IPS-18a (cell line): ENCODE data around the gene C4orf50.

Source experiments
- H3K27ac ChIP-seq: one replicate; pipeline ENCODE4 v1.5.1; 2013; ENCODE audit warnings: low read length
- H3K27me3 ChIP-seq: one replicate; pipeline ENCODE4 v1.6.1; 2013; ENCODE audit warnings: mild to moderate bottlenecking, low read length; ENCODE audit not compliant: control insufficient read depth, insufficient read depth
- H3K36me3 ChIP-seq: one replicate; pipeline ENCODE4 v1.6.1; 2013; ENCODE audit warnings: low read depth, low read length; ENCODE audit not compliant: control insufficient read depth
- H3K4me1 ChIP-seq: one replicate; pipeline ENCODE4 v1.6.1; 2013; ENCODE audit warnings: low read depth, low read length; ENCODE audit not compliant: control insufficient read depth
- H3K4me3 ChIP-seq: one replicate; pipeline ENCODE4 v1.5.1; 2013; ENCODE audit warnings: low read length
- H3K9ac ChIP-seq: one replicate; pipeline ENCODE4 v1.6.1; 2013; ENCODE audit warnings: mild to moderate bottlenecking, low read length, moderate library complexity
- H3K9me3 ChIP-seq: one replicate; pipeline ENCODE4 v1.6.1; 2013; ENCODE audit warnings: low read depth, low read length; ENCODE audit not compliant: control insufficient read depth

C4orf50 gene

GRCh38 chr4:5930456-5930855 lies 87.8 kb downstream of the C4orf50 start:
- no peaks in the 10 kb centered on the region for H3K9me3 ChIP-seq
- H3K4me3 ChIP-seq = no peak overlapping the region
- no peaks in the 10 kb centered on the region for H3K36me3 ChIP-seq
- H3K4me1 ChIP-seq = peaks cover 9% of the 10 kb centered on the region
- no peak overlapping the region for H3K27ac ChIP-seq
- no peak overlapping the region for H3K9ac ChIP-seq
- H3K27me3 ChIP-seq = no peaks in the 10 kb centered on the region

DNA sequence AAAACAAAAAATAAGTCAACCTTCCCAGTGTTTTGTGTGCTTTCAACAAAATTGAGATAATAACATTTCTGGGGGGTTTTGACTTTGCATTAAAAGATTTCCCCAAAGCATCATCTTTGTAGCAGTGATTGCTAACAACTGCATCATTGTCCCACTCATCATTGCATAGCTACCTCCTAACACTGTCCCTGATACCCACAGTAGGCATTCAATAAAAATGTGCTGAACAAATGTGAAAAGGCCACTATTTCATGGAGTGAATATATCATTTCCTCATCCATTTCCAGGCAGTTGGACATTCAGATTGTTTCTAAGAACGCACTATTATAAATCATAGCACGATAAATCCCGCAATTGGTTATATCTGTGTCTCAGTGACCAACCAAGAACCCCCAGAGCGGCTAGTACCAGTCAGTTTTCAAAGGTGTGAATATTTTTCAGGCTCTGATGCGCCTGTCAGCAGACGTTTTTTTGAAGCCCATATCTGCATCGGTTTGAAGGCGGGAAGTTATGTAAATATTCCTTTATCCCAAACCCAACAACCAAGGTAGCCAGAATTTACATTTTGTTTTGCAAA lies 89.3 kb downstream of the C4orf50 start:
- Histone ChIP-seq H3K4me3 (no peak overlapping the region), H3K4me1 (peaks cover 9% of the 10 kb centered on the region), H3K9ac (no peak overlapping the region), H3K9me3 (no peaks in the 10 kb centered on the region), H3K27me3 (no peaks in the 10 kb centered on the region), H3K27ac (no peak overlapping the region), H3K36me3 (no peaks in the 10 kb centered on the region)

DNA sequence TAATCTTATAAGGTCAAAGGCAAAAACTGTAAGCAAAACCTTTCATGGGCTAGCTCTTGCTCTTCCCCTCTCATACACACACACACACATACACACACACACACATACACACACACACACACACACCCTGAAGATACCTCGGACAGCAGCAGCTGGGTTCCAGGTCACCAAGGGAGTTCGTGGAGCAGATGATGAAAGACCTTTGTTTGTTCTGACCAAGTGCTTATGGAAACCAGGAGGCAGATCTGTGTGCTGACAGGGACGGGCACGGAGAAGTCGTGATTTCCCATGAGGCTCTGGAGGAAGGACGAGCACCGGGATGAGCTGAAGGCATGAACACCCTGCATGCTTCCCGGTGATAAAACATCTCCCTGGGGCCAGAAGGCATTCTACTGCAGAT lies 90.0 kb downstream of the C4orf50 start:
- H3K27me3 ChIP-seq = no peaks in the 10 kb centered on the region

DNA sequence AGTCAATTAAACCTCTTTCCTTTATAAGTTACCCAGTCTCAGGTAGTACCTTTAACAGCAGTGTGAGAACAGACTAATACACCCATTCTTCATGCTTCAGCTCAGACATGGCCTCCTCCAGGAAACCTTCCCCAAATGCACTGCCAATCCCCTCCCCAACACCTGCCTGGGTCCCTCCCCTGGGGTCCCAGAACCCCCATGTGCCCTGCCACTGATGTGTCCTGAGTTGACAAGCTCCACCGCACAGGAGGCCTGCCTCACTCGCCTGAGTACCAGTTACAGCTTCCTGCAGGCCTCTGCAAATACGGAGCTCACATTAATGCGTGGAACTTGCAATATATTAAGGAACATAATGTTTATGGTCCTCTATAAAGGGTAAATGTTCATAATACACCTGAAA lies 90.5 kb downstream of the C4orf50 start:
- Histone ChIP-seq H3K4me1 (peaks cover 9% of the 10 kb centered on the region), H3K27me3 (no peaks in the 10 kb centered on the region), H3K9me3 (no peaks in the 10 kb centered on the region), H3K36me3 (no peaks in the 10 kb centered on the region), H3K27ac (no peak overlapping the region), H3K4me3 (no peak overlapping the region), H3K9ac (no peak overlapping the region)

More for the DNA sequence above, 90.0 kb downstream of the C4orf50 start:
- Histone ChIP-seq H3K4me1 (peaks cover 9% of the 10 kb centered on the region), H3K4me3 (no peak overlapping the region), H3K9me3 (no peaks in the 10 kb centered on the region), H3K9ac (no peak overlapping the region), H3K27ac (no peak overlapping the region), H3K36me3 (no peaks in the 10 kb centered on the region)

GRCh38 chr4:5927116-5927515 lies 91.1 kb downstream of the C4orf50 start:
- Histone ChIP-seq H3K27me3 (no peaks in the 10 kb centered on the region), H3K9ac (no peak overlapping the region), H3K27ac (no peak overlapping the region), H3K4me1 (peaks cover 9% of the 10 kb centered on the region), H3K36me3 (no peaks in the 10 kb centered on the region), H3K4me3 (no peak overlapping the region), H3K9me3 (no peaks in the 10 kb centered on the region)

DNA sequence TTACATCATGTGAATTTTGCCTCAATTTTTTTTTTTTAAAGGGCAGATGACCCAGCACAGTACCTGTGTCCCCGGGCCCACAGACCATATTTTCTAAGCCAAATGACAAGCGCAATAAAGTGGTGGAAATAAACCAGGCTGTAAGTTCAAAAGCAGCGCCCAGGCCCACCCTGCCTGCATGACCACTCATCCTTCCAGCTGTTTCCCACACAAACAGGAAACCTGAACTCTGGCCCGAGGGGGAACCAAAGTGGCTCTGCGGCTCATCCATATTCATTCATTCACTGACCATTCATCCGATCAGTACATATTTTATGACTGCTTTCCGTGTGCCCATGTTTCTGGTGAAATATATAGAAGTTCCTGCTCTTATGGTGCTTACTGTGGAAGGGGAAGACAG lies 91.6 kb downstream of the C4orf50 start:
- Histone ChIP-seq H3K4me1 (peaks cover 7% of the 10 kb centered on the region), H3K4me3 (no peak overlapping the region), H3K27ac (no peak overlapping the region), H3K36me3 (no peaks in the 10 kb centered on the region), H3K27me3 (no peaks in the 10 kb centered on the region), H3K9me3 (no peaks in the 10 kb centered on the region), H3K9ac (no peak overlapping the region)

DNA sequence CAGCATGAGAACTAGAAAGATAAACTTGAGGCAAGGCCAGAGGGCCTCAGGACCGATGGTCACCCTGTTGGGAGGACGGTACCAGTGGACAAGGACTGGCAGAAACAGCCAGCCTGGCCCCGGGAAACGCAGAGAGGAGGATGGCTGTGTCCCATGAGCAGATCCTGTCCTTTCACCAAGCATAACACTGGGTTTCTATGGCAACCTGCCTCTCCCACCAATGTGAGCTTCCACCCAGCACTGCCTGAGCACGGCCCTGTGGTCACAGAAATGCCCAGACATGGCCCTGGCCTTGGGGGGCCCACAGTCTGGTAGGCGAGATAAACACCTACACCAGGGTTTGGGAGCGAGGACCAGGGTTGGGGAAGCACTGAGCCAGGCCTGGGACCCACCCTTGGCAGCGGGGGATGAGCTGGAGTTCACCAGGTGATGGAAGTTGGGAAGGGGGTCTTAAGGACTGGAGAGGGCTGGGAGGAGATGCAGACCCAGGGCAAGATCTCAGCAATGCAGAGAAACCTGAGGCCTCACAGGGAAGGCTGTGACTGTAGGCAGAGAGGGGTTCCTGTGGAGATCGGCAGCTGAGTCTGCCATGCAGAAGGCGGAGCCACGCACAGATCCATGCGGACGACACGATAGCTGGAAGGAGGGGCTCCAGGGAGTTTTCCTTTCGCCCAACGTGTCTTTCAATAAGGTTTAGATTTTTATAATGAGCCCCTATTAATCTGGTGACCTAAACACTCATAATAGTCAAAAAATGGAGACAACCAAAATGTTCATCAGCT lies 92.6 kb downstream of the C4orf50 start:
- Histone ChIP-seq H3K9me3 (no peaks in the 10 kb centered on the region), H3K27me3 (no peaks in the 10 kb centered on the region), H3K27ac (no peak overlapping the region), H3K4me3 (no peak overlapping the region), H3K4me1 (no peaks in the 10 kb centered on the region), H3K36me3 (no peaks in the 10 kb centered on the region), H3K9ac (no peak overlapping the region)

- no peaks in the 10 kb centered on the region for H3K27me3 ChIP-seq
- H3K4me3 ChIP-seq = no peak overlapping the region
- no peaks in the 10 kb centered on the region for H3K9me3 ChIP-seq
- H3K4me1 ChIP-seq = no peaks in the 10 kb centered on the region
- no peaks in the 10 kb centered on the region for H3K36me3 ChIP-seq
- no peak overlapping the region for H3K9ac ChIP-seq
- no peak overlapping the region for H3K27ac ChIP-seq
Measured at GRCh38 chr4:5924461-5925125, 93.6 kb downstream of the C4orf50 start.

- H3K36me3 ChIP-seq = no peaks in the 10 kb centered on the region
- H3K9me3 ChIP-seq = no peaks in the 10 kb centered on the region
- no peak overlapping the region for H3K27ac ChIP-seq
- no peak overlapping the region for H3K9ac ChIP-seq
- H3K27me3 ChIP-seq = no peaks in the 10 kb centered on the region
- peaks cover 4% of the 10 kb centered on the region for H3K4me1 ChIP-seq
- H3K4me3 ChIP-seq = no peak overlapping the region
Measured at GRCh38 chr4:5923376-5923775, 94.9 kb downstream of the C4orf50 start.

GRCh38 chr4:5922556-5922955 lies 95.7 kb downstream of the C4orf50 start:
- H3K36me3 ChIP-seq = no peaks in the 10 kb centered on the region

GRCh38 chr4:5921981-5922380 lies 96.2 kb downstream of the C4orf50 start:
- H3K36me3 ChIP-seq = no peaks in the 10 kb centered on the region

More at GRCh38 chr4:5922556-5922955, 95.7 kb downstream of the C4orf50 start:
- Histone ChIP-seq H3K27ac (no peak overlapping the region), H3K9me3 (no peaks in the 10 kb centered on the region), H3K27me3 (no peaks in the 10 kb centered on the region), H3K9ac (no peak overlapping the region), H3K4me3 (no peak overlapping the region), H3K4me1 (peaks cover 4% of the 10 kb centered on the region)

More at GRCh38 chr4:5921981-5922380, 96.2 kb downstream of the C4orf50 start:
- Histone ChIP-seq H3K27me3 (no peaks in the 10 kb centered on the region), H3K9ac (no peak overlapping the region), H3K27ac (no peak overlapping the region), H3K4me3 (no peak overlapping the region), H3K9me3 (no peaks in the 10 kb centered on the region), H3K4me1 (peaks cover 4% of the 10 kb centered on the region)
